HCT116 (cell line): ENCODE data around the gene RCAN2. TPM values are rescaled to one million over a fixed set of nuclear protein-coding genes. Genes with fewer than 3 reads are reported as not detected.

ENCODE experiments used
- ATAC-seq: fragments of 200-7000 bp; cut with Tn5 transposase; 2 replicates; pipeline ENCODE4 v1.9.1; 2020; ENCODE audit warnings: mild to moderate bottlenecking, moderate library complexity
- BruUV-seq: library from RNA; stranded (reverse); fragments of 400-500 nt; replicated peaks from 2 replicates; lab custom pipeline; 2021; lab: Mats Ljungman, UMichigan
- CTCF ChIA-PET: fragments of 300-600 bp; sonication (Branson Sonifier 250); formaldehyde crosslinking; loops from one replicate; lab custom pipeline; 2021; ENCODE audit warnings: antibody characterized with exemption; lab: Charles Lee
- POLR2A ChIA-PET: fragments of 300-600, 350-600 bp; sonication (Branson Sonifier 250); formaldehyde crosslinking; loops from one replicate; lab custom pipeline; 2021; ENCODE audit warnings: antibody characterized with exemption; lab: Charles Lee
- RAD21 ChIA-PET, 2 experiments: fragments of 300-600 bp; sonication (Branson Sonifier 250); formaldehyde crosslinking; loops; one replicate each; lab custom pipeline; 2023; ENCODE audit warnings: low total read pairs in 2 of 2; ENCODE audit not compliant: uncharacterized antibody in 2 of 2, unreplicated experiment in 2 of 2, low non-redundant PET in 1 of 2; lab: Charles Lee
- DNase-seq: peaks from one replicate; pipeline ENCODE4 v3.0.0-alpha.2; 2010; ENCODE audit warnings: low read depth, low spot score
- H2AFZ ChIP-seq: fragments of 200-600 bp; shearing (Covaris generic), sonication (generic); 2 replicates; pipeline ENCODE4 v1.6.1; 2017; ENCODE audit warnings: low read depth, mixed run types, mixed read lengths, antibody characterized with exemption, low read length; ENCODE audit not compliant: poor library complexity, severe bottlenecking
- H3K27ac ChIP-seq: 2 replicates; pipeline ENCODE4 v1.5.1; 2012; ENCODE audit warnings: low read depth, low read length
- H3K27me3 ChIP-seq: fragments of 200-600 bp; sonication (generic); 2 replicates; pipeline ENCODE4 v1.6.1; 2016; ENCODE audit warnings: mixed run types, low read length, mixed read lengths; ENCODE audit not compliant: insufficient read depth
- H3K36me3 ChIP-seq, 2 experiments: fragments of 200-500 bp in 1 of 2; fragments of 200-600 bp in 1 of 2; sonication (Bioruptor generic) in 1 of 2; sonication (generic) in 1 of 2; 2 replicates each; pipeline versions ENCODE4 v1.5.1 to v1.6.1; 2014 to 2016; ENCODE audit warnings: low read length in 2 of 2, inconsistent platforms in 1 of 2, mixed read lengths in 1 of 2, mixed run types in 1 of 2; ENCODE audit not compliant: insufficient read depth in 2 of 2, control insufficient read depth in 1 of 2
- H3K4me1 ChIP-seq, 2 experiments: fragments of 200-600 bp in 1 of 2; sonication (generic) in 1 of 2; 2 replicates each; pipeline versions ENCODE4 v1.5.1 to v1.6.1; 2012 to 2017; ENCODE audit warnings: low read length in 2 of 2, inconsistent platforms in 1 of 2, mild to moderate bottlenecking in 1 of 2, mixed read lengths in 1 of 2, mixed run types in 1 of 2, moderate library complexity in 1 of 2; ENCODE audit not compliant: insufficient read depth in 2 of 2, control insufficient read depth in 1 of 2
- H3K4me2 ChIP-seq: fragments of 200-600 bp; sonication (generic); 2 replicates; pipeline ENCODE4 v1.6.1; 2017; ENCODE audit warnings: mixed run types, low read length, mixed read lengths
- H3K4me3 ChIP-seq, 2 experiments: fragments of 200-600 bp in 1 of 2; sonication (generic) in 1 of 2; replicated peaks in 1 of 2; 2 replicates each; pipeline ENCODE4 v1.5.1; 2011 to 2016; ENCODE audit warnings: low read length in 2 of 2, control low read depth in 1 of 2, low read depth in 1 of 2, mild to moderate bottlenecking in 1 of 2, mixed read lengths in 1 of 2, mixed run types in 1 of 2
- H3K79me2 ChIP-seq: fragments of 200-600 bp; sonication (generic); 2 replicates; pipeline ENCODE4 v1.6.1; 2017; ENCODE audit warnings: mild to moderate bottlenecking, mixed run types, low read length, moderate library complexity, mixed read lengths; ENCODE audit not compliant: insufficient read depth
- H3K9ac ChIP-seq: fragments of 200-600 bp; sonication (generic); 2 replicates; pipeline ENCODE4 v1.6.1; 2016; ENCODE audit warnings: low read length, mixed read lengths
- H3K9me2 ChIP-seq: fragments of 200-600 bp; sonication (generic), shearing (Covaris generic); 2 replicates; pipeline ENCODE4 v1.6.1; 2017; ENCODE audit warnings: mixed run types, mild to moderate bottlenecking, moderate library complexity; ENCODE audit not compliant: insufficient read depth
- H3K9me3 ChIP-seq, 2 experiments: fragments of 200-500 bp in 1 of 2; fragments of 200-600 bp in 1 of 2; sonication (Bioruptor generic) in 1 of 2; sonication (generic) in 1 of 2; 2 replicates each; pipeline ENCODE4 v1.6.1; 2014 to 2017; ENCODE audit warnings: low read length in 2 of 2, mixed read lengths in 2 of 2, inconsistent platforms in 1 of 2, low read depth in 1 of 2, mild to moderate bottlenecking in 1 of 2, mixed run types in 1 of 2, moderate library complexity in 1 of 2; ENCODE audit not compliant: control insufficient read depth in 1 of 2, insufficient read depth in 1 of 2
- H4K20me1 ChIP-seq: fragments of 200-600 bp; sonication (generic), shearing (Covaris generic); 2 replicates; pipeline ENCODE4 v1.6.1; 2017; ENCODE audit warnings: mixed run types, mild to moderate bottlenecking, moderate library complexity; ENCODE audit not compliant: insufficient read depth
- CBX3 ChIP-seq: IDR thresholded peaks from 2 replicates; pipeline ENCODE4 v1.6.1; 2012; ENCODE audit warnings: low read depth
- CEBPB ChIP-seq: IDR thresholded peaks from 2 replicates; pipeline ENCODE4 v1.6.1; 2012; ENCODE audit warnings: low read depth
- ELF1 ChIP-seq: IDR thresholded peaks from 2 replicates; pipeline ENCODE4 v1.6.1; 2012; ENCODE audit warnings: low read depth, borderline replicate concordance
- EZH2 ChIP-seq: fragments of 200-600 bp; sonication (generic); IDR thresholded peaks from 2 replicates; pipeline ENCODE4 v1.6.1; 2017; ENCODE audit warnings: antibody characterized with exemption, mixed run types
- EZH2phosphoT487 ChIP-seq: fragments of 200-600 bp; IDR thresholded peaks from 2 replicates; pipeline ENCODE4 v1.6.1; 2018; ENCODE audit warnings: antibody characterized with exemption, borderline replicate concordance
- FOSL1 ChIP-seq: IDR thresholded peaks from 2 replicates; pipeline ENCODE4 v1.6.1; 2012; ENCODE audit warnings: low read depth
- JUND ChIP-seq: IDR thresholded peaks from 2 replicates; pipeline ENCODE4 v1.6.1; 2012
- POLR2A ChIP-seq: IDR thresholded peaks from 2 replicates; pipeline ENCODE4 v1.7.0; 2011; ENCODE audit warnings: borderline replicate concordance; ENCODE audit not compliant: insufficient read depth, insufficient read length; ENCODE audit errors: extremely low read depth
- POLR2AphosphoS5 ChIP-seq: IDR thresholded peaks from 2 replicates; pipeline ENCODE4 v1.6.1; 2011; ENCODE audit warnings: mild to moderate bottlenecking, low read depth, low read length, moderate library complexity
- RAD21 ChIP-seq: IDR thresholded peaks from 2 replicates; pipeline ENCODE4 v1.6.1; 2012; ENCODE audit warnings: low read depth, mild to moderate bottlenecking
- REST ChIP-seq: IDR thresholded peaks from 2 replicates; pipeline ENCODE4 v1.6.1; 2012; ENCODE audit warnings: low read depth
- SP1 ChIP-seq: IDR thresholded peaks from 2 replicates; pipeline ENCODE4 v1.6.1; 2012; ENCODE audit warnings: low read depth
- SRF ChIP-seq: IDR thresholded peaks from 2 replicates; pipeline ENCODE4 v1.6.1; 2012; ENCODE audit warnings: low read depth
- YY1 ChIP-seq: IDR thresholded peaks from 2 replicates; pipeline ENCODE4 v1.6.1; 2011; ENCODE audit warnings: low read length, low read depth, moderate library complexity, mild to moderate bottlenecking; ENCODE audit not compliant: insufficient replicate concordance; ENCODE audit errors: extremely low read depth
- ZBTB33 ChIP-seq: IDR thresholded peaks from 2 replicates; pipeline ENCODE4 v1.6.1; 2011; ENCODE audit warnings: mild to moderate bottlenecking, low read length, moderate library complexity; ENCODE audit not compliant: insufficient replicate concordance; ENCODE audit errors: extremely low read depth
- ZNF274 ChIP-seq: fragments of 200-500 bp; sonication (Bioruptor generic); IDR thresholded peaks from 2 replicates; pipeline ENCODE4 v1.6.1; 2014; ENCODE audit warnings: mild to moderate bottlenecking, low read depth, low read length, inconsistent platforms
- intact Hi-C: fragments of 100-400 bp; cut with micrococcal nuclease; formaldehyde crosslinking; loops from 2 replicates; pipeline ENCODE4 v1.10.0; 2022
- total RNA-seq: library from RNA; stranded (reverse); gene quantifications from one replicate; pipeline ENCODE4 v1.2.1, GENCODE V29; 2021; ENCODE audit not compliant: unreplicated experiment

RCAN2 gene
- total RNA-seq, 1 experiment from 2014 or later = 0.57 TPM

DNA sequence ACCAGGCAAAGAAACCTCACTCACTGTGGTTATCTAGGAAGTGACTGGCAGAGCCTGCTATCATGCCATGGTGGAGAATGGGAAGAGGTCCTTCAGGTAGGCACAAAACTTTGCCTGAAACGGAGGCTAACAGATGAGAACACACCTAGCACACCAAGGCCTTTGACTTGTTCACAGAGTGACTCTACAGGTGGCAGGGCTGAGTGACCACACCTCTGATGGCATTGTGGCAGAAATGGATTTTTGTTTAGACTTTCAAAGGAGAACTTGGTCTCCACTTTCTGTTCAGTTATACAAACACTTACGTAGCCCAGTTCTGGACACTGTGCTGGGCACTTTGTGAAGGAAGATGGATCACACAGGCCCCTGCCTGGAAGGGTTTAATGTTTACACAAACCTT is 204.2 kb downstream of the RCAN2 start:
- intact Hi-C loops = no loop called here
- ChIA-PET CTCF (no interaction called here), POLR2A (no interaction called here), RAD21 (no interaction called here)
- Histone ChIP-seq H3K27ac (no peak overlapping the region), H3K4me2 (no peak overlapping the region), H3K79me2 (no peaks in the 10 kb centered on the region), H3K9me2 (no peaks in the 10 kb centered on the region), H3K4me1 (no peaks in the 10 kb centered on the region), H3K9ac (no peak overlapping the region), H2AFZ (no peak overlapping the region), H3K9me3 (no peaks in the 10 kb centered on the region), H3K36me3 (no peaks in the 10 kb centered on the region), H4K20me1 (no peaks in the 10 kb centered on the region), H3K27me3 (no peaks in the 10 kb centered on the region), H3K4me3 (no peak overlapping the region)
- no peak for TF ChIP-seq ZNF274
- TF ChIP-seq RAD21 = no peak
- TF ChIP-seq ZBTB33 = no peak
- TF ChIP-seq SP1 = no peak
- TF ChIP-seq ELF1 = no peak
- TF ChIP-seq CBX3 = no peak
- TF ChIP-seq YY1 = no peak
- TF ChIP-seq FOSL1 = no peak
- no peak for TF ChIP-seq CEBPB
- ATAC-seq (no peak), DNase-seq (no peak)
- no TSS peak for BruUV-seq

DNA sequence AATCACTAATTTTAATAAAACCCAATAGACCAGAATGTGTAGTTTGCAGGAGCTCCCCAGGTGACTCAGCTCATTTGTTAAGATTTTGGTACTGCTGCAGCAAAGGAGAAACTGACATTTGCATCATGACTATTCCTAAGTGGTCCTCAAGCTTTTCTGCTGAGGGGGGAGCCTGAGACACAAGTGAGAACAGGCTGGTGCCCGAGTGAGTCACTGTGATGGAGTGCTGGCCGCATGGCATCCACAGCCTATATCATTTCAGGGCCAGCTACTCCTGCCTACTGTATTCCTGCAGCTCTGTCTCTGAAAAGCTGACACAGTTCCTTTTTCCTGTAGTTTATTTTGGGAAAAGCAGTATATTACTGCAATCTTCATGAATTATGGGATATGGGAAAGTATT is 206.8 kb downstream of the RCAN2 start:
- ChIA-PET RAD21 (no interaction called here), CTCF (no interaction called here), POLR2A (no interaction called here)
- Histone ChIP-seq H3K9ac (no peak overlapping the region), H3K4me3 (no peak overlapping the region), H3K9me3 (no peaks in the 10 kb centered on the region), H4K20me1 (no peaks in the 10 kb centered on the region), H3K79me2 (no peaks in the 10 kb centered on the region), H2AFZ (no peak overlapping the region), H3K36me3 (no peaks in the 10 kb centered on the region), H3K27ac (no peak overlapping the region), H3K27me3 (no peaks in the 10 kb centered on the region), H3K4me1 (no peaks in the 10 kb centered on the region), H3K9me2 (no peaks in the 10 kb centered on the region), H3K4me2 (no peak overlapping the region)
- DNase-seq (no peak), ATAC-seq (no peak)
- intact Hi-C loops = no loop called here
- TF ChIP-seq RAD21 (no peak), ZNF274 (no peak), CBX3 (no peak), REST (no peak), JUND (no peak), POLR2A (no peak), SRF (no peak), FOSL1 (no peak), SP1 (no peak), EZH2phosphoT487 (no peak), EZH2 (no peak), ELF1 (no peak), POLR2AphosphoS5 (no peak)
- BruUV-seq = no TSS peak
